K562 (cell line): ENCODE data around the gene ADRM1. TPM values are rescaled to one million over a fixed set of nuclear protein-coding genes. Genes with fewer than 3 reads are reported as not detected.

Experiments used
- ATAC-seq: fragments of 200-7000 bp; cut with Tn5 transposase; 3 replicates; pipeline ENCODE4 v1.9.1; 2020; ENCODE audit warnings: moderate library complexity
- BruUV-seq: library from RNA; stranded (reverse); fragments of 400-500 nt; replicated peaks from 2 replicates; lab custom pipeline; 2021; lab: Mats Ljungman, UMichigan
- CTCF ChIA-PET: fragments of 300-600 bp; formaldehyde crosslinking; extraction: SDS; loops from one replicate; lab custom pipeline; 2021; ENCODE audit warnings: low intra/inter-chr PET ratio; lab: Yijun Ruan, JAX
- POLR2A ChIA-PET: fragments of 300-600, 350-650 bp; sonication (Branson Sonifier 250); formaldehyde crosslinking; extraction: SDS; loops from one replicate; lab custom pipeline; 2021; ENCODE audit warnings: antibody characterized with exemption, inconsistent platforms; lab: Yijun Ruan, JAX
- DNase-seq, 4 experiments: peaks; one replicate each; pipeline versions ENCODE4 v3.0.0 to v3.0.0-alpha.2; 2011 to 2018; ENCODE audit warnings: low spot score in 3 of 4, mixed read lengths in 3 of 4; ENCODE audit errors: extremely low read depth in 1 of 4
- FAIRE-seq: peaks from 2 replicates; lab custom pipeline; 2011; peaks lifted over from hg19 to GRCh38; lab: Jason Lieb, UNC
- H2AFZ ChIP-seq: 2 replicates; pipeline ENCODE4 v1.6.0; 2011; ENCODE audit warnings: low read depth, low read length, control low read depth, inconsistent platforms
- H3K27ac ChIP-seq: fragments of 200-600 bp; 3 replicates; pipeline ENCODE4 v1.8.0; 2011; ENCODE audit warnings: low read depth, mild to moderate bottlenecking, control low read depth, inconsistent platforms, low read length, moderate library complexity, mixed read lengths; ENCODE audit errors: extremely low read depth
- H3K27me3 ChIP-seq, 2 experiments: fragments of 300-600 bp in 1 of 2; 2 replicates in 1 of 2; 3 replicates in 1 of 2; pipeline versions ENCODE4 v1.6.0 to v1.8.0; 2011; ENCODE audit warnings: inconsistent platforms in 2 of 2, low read length in 2 of 2, mild to moderate bottlenecking in 1 of 2, mixed read lengths in 1 of 2, moderate library complexity in 1 of 2; ENCODE audit not compliant: control insufficient read depth in 2 of 2, insufficient read depth in 2 of 2
- H3K36me3 ChIP-seq: fragments of 300-600 bp; 3 replicates; pipeline ENCODE4 v1.8.0; 2011; ENCODE audit warnings: mild to moderate bottlenecking, low read length, inconsistent platforms; ENCODE audit not compliant: control insufficient read depth, insufficient read depth
- H3K4me1 ChIP-seq, 2 experiments: fragments of 200-600 bp in 1 of 2; replicated peaks in 1 of 2; 2 replicates in 1 of 2; 3 replicates in 1 of 2; pipeline versions ENCODE4 v1.5.1 to v1.8.0; 2011; ENCODE audit warnings: inconsistent platforms in 2 of 2, low read length in 2 of 2, mild to moderate bottlenecking in 1 of 2, mixed read lengths in 1 of 2, moderate library complexity in 1 of 2; ENCODE audit not compliant: control insufficient read depth in 2 of 2, insufficient read depth in 2 of 2
- H3K4me2 ChIP-seq: 2 replicates; pipeline ENCODE4 v1.6.1; 2011; ENCODE audit warnings: low read length, control low read depth, inconsistent platforms, mixed read lengths; ENCODE audit not compliant: insufficient read depth
- H3K4me3 ChIP-seq: fragments of 200-600 bp; sonication (generic), shearing (Covaris generic); 2 replicates; pipeline ENCODE4 v1.5.1; 2016; ENCODE audit warnings: control low read depth, inconsistent platforms
- H3K79me2 ChIP-seq: fragments of 200-600 bp; 3 replicates; pipeline ENCODE4 v1.8.0; 2011; ENCODE audit warnings: low read length, inconsistent platforms; ENCODE audit not compliant: control insufficient read depth, insufficient read depth
- H3K9ac ChIP-seq, 2 experiments: 2 replicates each; pipeline versions ENCODE4 v1.6.0 to v1.6.1; 2011; ENCODE audit warnings: low read depth in 2 of 2, low read length in 2 of 2, control low read depth in 1 of 2, inconsistent platforms in 1 of 2, mild to moderate bottlenecking in 1 of 2, mixed read lengths in 1 of 2; ENCODE audit not compliant: insufficient read depth in 1 of 2
- H3K9me1 ChIP-seq: one replicate; pipeline ENCODE4 v1.6.0; 2011; ENCODE audit warnings: inconsistent platforms, mild to moderate bottlenecking, low read length, moderate library complexity; ENCODE audit not compliant: control insufficient read depth, insufficient read depth
- H3K9me3 ChIP-seq: replicated peaks from 2 replicates; pipeline ENCODE4 v1.5.1; 2011; ENCODE audit warnings: low read depth, low read length, inconsistent platforms; ENCODE audit not compliant: control insufficient read depth, insufficient read depth
- H4K20me1 ChIP-seq: replicated peaks from 2 replicates; pipeline ENCODE4 v1.6.1; 2011; ENCODE audit warnings: low read length, inconsistent platforms, mixed read lengths; ENCODE audit not compliant: control insufficient read depth, insufficient read depth
- HNRNPL ChIP-seq: fragments of 200-400 bp; formaldehyde crosslinking; IDR thresholded peaks from 2 replicates; pipeline ENCODE4 v1.6.1; 2017; ENCODE audit warnings: low read depth, mild to moderate bottlenecking, low read length
- POLR2G ChIP-seq: fragments of 200-400 bp; formaldehyde crosslinking; IDR thresholded peaks from 2 replicates; pipeline ENCODE4 v1.6.1; 2017; ENCODE audit warnings: low read depth, mild to moderate bottlenecking, antibody characterized with exemption, low read length, moderate library complexity
- ZBTB9 ChIP-seq: fragments of 450-650 bp; formaldehyde crosslinking; IDR thresholded peaks from 2 replicates; pipeline ENCODE4 v1.4.0; 2020; ENCODE audit warnings: mild to moderate bottlenecking, moderate library complexity
- WGBS: fragments of 100-300 bp; shearing (Covaris generic); methylation state at CpG from one replicate; pipeline ENCODE4 v1.1.6; 2016; ENCODE audit warnings: low coverage, mixed read lengths; ENCODE audit not compliant: insufficient coverage; ENCODE audit errors: missing lambda C conversion rate; 5-methylcytosine and 5-hydroxymethylcytosine counted together
- in situ Hi-C: fragments of 300-500 bp; cut with MboI; formaldehyde crosslinking; loops from 4 replicates; pipeline ENCODE4 v1.15.0; 2018; ENCODE audit warnings: inconsistent platforms, mixed read lengths
- intact Hi-C: fragments of 100-400 bp; cut with micrococcal nuclease; formaldehyde crosslinking; loops from 2 replicates; pipeline ENCODE4 v1.14.2; 2022
- polyA plus RNA-seq, 8 experiments: library from polyadenylated mRNA; depleted of rRNA in 4 of 8; stranded (reverse) in 5 of 8; unstranded in 3 of 8; fragments of >200 nt; fragmentation: Nextera tagmentation in 2 of 8; fragmentation: Illumina TruSeq in 1 of 8; extraction: Ambion mirVana in 2 of 8; extraction: Trizol in 1 of 8; gene quantifications; 2 replicates each; pipeline versions ENCODE4 v1.2.1 to v1.2.3, GENCODE V29; 2011 to 2014; ENCODE audit warnings: inconsistent platforms in 1 of 8, missing spikeins in 1 of 8
- total RNA-seq, 7 experiments: library from RNA; depleted of rRNA in 6 of 7; stranded (reverse); fragments of >200 nt in 6 of 7; fragmentation: Illumina TruSeq in 2 of 7; extraction: Trizol in 2 of 7; gene quantifications; 2 replicates each; pipeline versions ENCODE4 v1.2.1 to v1.2.3, GENCODE V29; 2011 to 2021; ENCODE audit warnings: low replicate concordance in 1 of 7

ADRM1 gene
- total and polyA plus RNA-seq, 9 of the 15 experiments (the other 6 are each of a cell fraction or from before 2014, with no cell fraction given), result 5.0 to 223 (median 67.4) TPM

GRCh38 chr20:62311832-62312661 lies 9.2 kb downstream of the ADRM1 start:
- no peaks in the 10 kb centered on the region for H4K20me1 ChIP-seq

More at GRCh38 chr20:62311832-62312661, 9.2 kb downstream of the ADRM1 start:
- intact Hi-C loops (no loop called here), in situ Hi-C loops (no loop called here)
- Histone ChIP-seq H3K4me3 (no peak overlapping the region), H3K9me3 (no peaks in the 10 kb centered on the region), H3K79me2 (0 out of 3 replicates have a peak, but pooled peaks cover under 1% of the 10 kb centered on the region), H3K9ac (no peak overlapping the region), H2AFZ (no peak overlapping the region), H3K36me3 (peaks cover 96% of the 10 kb centered on the region), H3K9me1 (no peaks in the 10 kb centered on the region), H3K4me1 (peaks cover 0 to 39% of the 10 kb centered on the region in 2 experiments; a peak in 2 of 5 replicates), H3K27ac (no peak overlapping the region), H3K4me2 (no peak overlapping the region), H3K27me3 (no peaks in the 10 kb centered on the region)
- TF ChIP-seq ZBTB9 (CRISPR knock-in tag) (no peak), POLR2G (0 out of 2 replicates have a peak, but pooled peaks have one; percentile 45), HNRNPL (0 out of 2 replicates have a peak, but pooled peaks have one; percentile 39)
- ChIA-PET CTCF (no interaction called here), POLR2A (no interaction called here)
- no peak for DNase-seq
- no peak for ATAC-seq
- 95% methylated on average over 33 of the region's 60 CpGs for WGBS
- no peak for FAIRE-seq
- BruUV-seq, result TSS peak; percentile 18
